Measurements from ENCODE around the gene ATP8A1. TPM values are rescaled to one million over a fixed set of nuclear protein-coding genes. Genes with fewer than 3 reads are reported as not detected.

ATP8A1 gene
- total RNA-seq, 2 donors from 2014 or later = 15.2 to 24.7 TPM

DNA sequence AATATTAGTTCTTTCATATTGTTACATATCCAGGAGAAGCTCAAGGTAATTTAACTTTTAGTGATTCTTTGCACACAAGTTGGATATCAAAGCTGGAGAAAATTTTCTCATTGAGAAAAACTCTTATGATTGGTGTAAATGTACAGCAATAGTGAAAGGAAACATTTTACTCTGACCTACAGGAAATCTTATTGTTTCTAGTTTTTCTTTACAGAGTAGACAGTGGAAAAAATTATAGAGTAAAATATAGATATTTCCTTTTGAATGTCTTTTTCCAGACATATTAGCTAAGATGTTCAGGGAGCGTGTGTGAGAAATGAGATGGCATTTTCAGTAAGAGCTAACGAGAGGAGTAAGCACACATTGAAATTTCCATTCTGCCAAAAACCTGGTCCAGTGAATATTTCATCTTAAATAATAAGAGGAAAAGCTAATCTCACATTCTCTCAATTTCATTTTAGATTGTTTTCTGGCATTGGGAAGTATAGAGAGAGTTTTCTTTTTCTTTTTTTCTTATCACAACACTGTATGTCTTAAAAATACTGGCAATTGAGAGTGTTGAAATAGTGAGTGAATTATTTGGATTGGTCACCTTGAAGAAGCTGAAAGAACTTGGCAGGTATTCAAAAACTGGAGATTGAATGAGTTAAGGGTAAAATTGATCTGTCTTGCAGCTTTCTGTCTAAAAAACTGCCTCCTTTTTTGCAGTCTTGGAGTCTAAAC lies 15.6 kb upstream of the ATP8A1 start:
- Histone ChIP-seq H3K27ac (peak overlapping the region; percentile 10 to 42), H3K4me1 (ENCODE audit: control insufficient read depth in 1 of 2, low read depth in 2 of 2) (peaks cover 6% of the 10 kb centered on the region in 2 donors), H3K4me3 (peak overlapping the region; percentile 16), H3K9me3 (no peaks in the 10 kb centered on the region), H3K27me3 (replicated peaks; ENCODE audit: insufficient read depth) (no peaks in the 10 kb centered on the region), H3K36me3 (no peaks in the 10 kb centered on the region)
- DNase-seq (ENCODE audit: low spot score) (no peak), ATAC-seq (ENCODE audit: insufficient number of reproducible peaks, low FRiP score, low read depth) (no peak)
- TF ChIP-seq, protein P1, sequence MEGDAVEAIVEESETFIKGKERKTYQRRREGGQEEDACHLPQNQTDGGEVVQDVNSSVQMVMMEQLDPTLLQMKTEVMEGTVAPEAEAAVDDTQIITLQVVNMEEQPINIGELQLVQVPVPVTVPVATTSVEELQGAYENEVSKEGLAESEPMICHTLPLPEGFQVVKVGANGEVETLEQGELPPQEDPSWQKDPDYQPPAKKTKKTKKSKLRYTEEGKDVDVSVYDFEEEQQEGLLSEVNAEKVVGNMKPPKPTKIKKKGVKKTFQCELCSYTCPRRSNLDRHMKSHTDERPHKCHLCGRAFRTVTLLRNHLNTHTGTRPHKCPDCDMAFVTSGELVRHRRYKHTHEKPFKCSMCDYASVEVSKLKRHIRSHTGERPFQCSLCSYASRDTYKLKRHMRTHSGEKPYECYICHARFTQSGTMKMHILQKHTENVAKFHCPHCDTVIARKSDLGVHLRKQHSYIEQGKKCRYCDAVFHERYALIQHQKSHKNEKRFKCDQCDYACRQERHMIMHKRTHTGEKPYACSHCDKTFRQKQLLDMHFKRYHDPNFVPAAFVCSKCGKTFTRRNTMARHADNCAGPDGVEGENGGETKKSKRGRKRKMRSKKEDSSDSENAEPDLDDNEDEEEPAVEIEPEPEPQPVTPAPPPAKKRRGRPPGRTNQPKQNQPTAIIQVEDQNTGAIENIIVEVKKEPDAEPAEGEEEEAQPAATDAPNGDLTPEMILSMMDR (IDR thresholded peaks at IDR 0.05) = no peak

DNA sequence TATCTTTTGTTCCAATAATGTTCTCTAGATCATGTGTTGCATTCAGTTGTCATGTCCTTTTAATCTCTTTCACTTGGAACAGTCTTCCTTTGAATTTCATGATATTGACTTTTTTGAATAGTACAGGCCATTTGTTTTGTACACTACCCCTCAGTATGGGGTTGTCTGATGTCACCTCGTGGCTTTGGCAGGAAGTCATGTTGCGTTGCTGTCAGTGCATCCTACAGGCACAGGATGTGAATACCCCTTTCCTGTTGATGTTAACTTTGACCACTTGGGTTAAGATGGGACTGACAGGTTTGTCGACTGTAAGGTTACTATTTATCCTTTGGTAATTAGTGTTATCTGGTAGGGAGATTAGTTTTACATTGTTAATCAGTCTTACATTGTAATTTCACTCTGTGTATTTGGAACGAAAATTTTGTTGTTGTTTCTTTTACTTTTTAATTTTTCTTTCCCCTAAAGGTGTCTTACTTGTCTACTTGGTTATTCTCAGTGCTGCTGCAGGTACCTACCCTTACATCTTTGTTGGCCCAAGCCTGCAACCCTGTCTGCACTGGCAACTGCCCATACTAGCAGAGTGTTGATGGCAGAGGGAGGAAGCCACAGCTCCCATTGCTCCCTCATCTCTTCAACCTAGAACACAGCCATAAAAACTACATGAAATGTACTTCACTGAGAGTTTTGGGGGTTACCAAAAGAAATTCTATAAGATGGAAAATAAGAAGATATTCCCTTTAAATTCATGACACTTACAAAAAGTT lies 14.7 kb upstream of the ATP8A1 start:
- Histone ChIP-seq H3K36me3 (no peaks in the 10 kb centered on the region), H3K4me1 (ENCODE audit: control insufficient read depth in 1 of 2, low read depth in 2 of 2) (peaks cover 6% of the 10 kb centered on the region in 2 donors), H3K27me3 (replicated peaks; ENCODE audit: insufficient read depth) (no peaks in the 10 kb centered on the region), H3K9me3 (no peaks in the 10 kb centered on the region), H3K27ac (no peak overlapping the region), H3K4me3 (no peak overlapping the region)
- DNase-seq (ENCODE audit: low spot score) = no peak
- TF ChIP-seq, protein P1 (IDR thresholded peaks at IDR 0.05) = no peak
- ATAC-seq (ENCODE audit: insufficient number of reproducible peaks, low FRiP score, low read depth) = no peak

- H3K27me3 ChIP-seq (replicated peaks; ENCODE audit: insufficient read depth) = no peaks in the 10 kb centered on the region
- peak overlapping the region; percentile 84 to 90 for H3K27ac ChIP-seq
- no peaks in the 10 kb centered on the region for H3K9me3 ChIP-seq
- TF ChIP-seq, protein P1 (IDR thresholded peaks at IDR 0.05) = no peak
- H3K36me3 ChIP-seq = no peaks in the 10 kb centered on the region
- DNase-seq (ENCODE audit: low spot score) = no peak
- no peak for ATAC-seq (ENCODE audit: insufficient number of reproducible peaks, low FRiP score, low read depth)
- H3K4me1 ChIP-seq (ENCODE audit: control insufficient read depth in 1 of 2, low read depth in 2 of 2) = peaks cover 26 to 32% of the 10 kb centered on the region in 2 donors
- peak overlapping the region; percentile 91 for H3K4me3 ChIP-seq
These were observed 1.4 kb upstream of the ATP8A1 start for GRCh38 chr4:42658261-42658660.

DNA sequence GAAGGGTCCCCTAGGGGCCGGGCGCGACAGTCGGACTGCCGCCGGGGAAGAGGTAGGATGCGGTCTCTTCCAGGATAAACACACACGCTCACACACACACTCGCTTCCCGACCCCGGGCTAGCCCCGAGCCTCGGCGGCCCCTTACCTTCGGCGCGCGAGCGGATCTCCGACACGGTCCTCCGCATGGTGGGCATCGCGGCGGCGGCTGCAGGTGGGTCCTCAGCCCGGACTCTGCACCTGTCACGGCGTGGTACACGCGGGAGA lies 294 bp downstream of the ATP8A1 start:
- Histone ChIP-seq H3K9me3 (no peaks in the 10 kb centered on the region), H3K27me3 (replicated peaks; ENCODE audit: insufficient read depth) (no peaks in the 10 kb centered on the region), H3K4me3 (peak overlapping the region; percentile 91), H3K4me1 (ENCODE audit: control insufficient read depth in 1 of 2, low read depth in 2 of 2) (peaks cover 26 to 32% of the 10 kb centered on the region in 2 donors), H3K36me3 (no peaks in the 10 kb centered on the region), H3K27ac (peak overlapping the region in 1 of 2 donors; percentile 84)
- TF ChIP-seq, protein P1 (IDR thresholded peaks at IDR 0.05) = no peak
- ATAC-seq (ENCODE audit: insufficient number of reproducible peaks, low FRiP score, low read depth) = no peak
- no peak for DNase-seq (ENCODE audit: low spot score)

GRCh38 chr4:42655921-42656678 lies 805 bp downstream of the ATP8A1 start:
- TF ChIP-seq, protein P1 (IDR thresholded peaks at IDR 0.05) = no peak
- ATAC-seq (ENCODE audit: insufficient number of reproducible peaks, low FRiP score, low read depth) (no peak), DNase-seq (ENCODE audit: low spot score) (no peak)
- no peaks in the 10 kb centered on the region for H3K36me3 ChIP-seq
- H3K27me3 ChIP-seq (replicated peaks; ENCODE audit: insufficient read depth) = no peaks in the 10 kb centered on the region
- peak overlapping the region; percentile 47 to 84 for H3K27ac ChIP-seq
- H3K4me3 ChIP-seq = peak overlapping the region; percentile 91
- H3K4me1 ChIP-seq (ENCODE audit: control insufficient read depth in 1 of 2, low read depth in 2 of 2) = peaks cover 26 to 32% of the 10 kb centered on the region in 2 donors
- no peaks in the 10 kb centered on the region for H3K9me3 ChIP-seq

Measured in thoracic aorta (tissue), 2 donors.